ENCODE data around the gene RAMP3. TPM values are rescaled to one million over a fixed set of nuclear protein-coding genes. Genes with fewer than 3 reads are reported as not detected.

The RAMP3 gene
- total RNA-seq, 4 donors from 2014 or later = 24.6 to 166 (median 50.8) TPM

GRCh38 chr7:45151967-45152366, 5.6 kb upstream of the RAMP3 start:
- TF ChIP-seq CTCF (IDR thresholded peaks at IDR 0.05; ENCODE audit: low read depth) = no peak

GRCh38 chr7:45153233-45153632, 4.4 kb upstream of the RAMP3 start:
- TF ChIP-seq CTCF (IDR thresholded peaks at IDR 0.05; ENCODE audit: low read depth) = no peak

GRCh38 chr7:45155357-45155900, 2.2 kb upstream of the RAMP3 start:
- no peak for TF ChIP-seq CTCF (IDR thresholded peaks at IDR 0.05; ENCODE audit: low read depth)

- no peak for TF ChIP-seq CTCF (IDR thresholded peaks at IDR 0.05; ENCODE audit: low read depth)
These were observed 1.6 kb upstream of the RAMP3 start for GRCh38 chr7:45155941-45156340.

GRCh38 chr7:45156516-45157272, 897 bp upstream of the RAMP3 start:
- TF ChIP-seq CTCF (IDR thresholded peaks at IDR 0.05; ENCODE audit: low read depth) = no peak

- TF ChIP-seq CTCF (IDR thresholded peaks at IDR 0.05; ENCODE audit: low read depth) = no peak
These were observed 322 bp upstream of the RAMP3 start for GRCh38 chr7:45157286-45157652.

DNA sequence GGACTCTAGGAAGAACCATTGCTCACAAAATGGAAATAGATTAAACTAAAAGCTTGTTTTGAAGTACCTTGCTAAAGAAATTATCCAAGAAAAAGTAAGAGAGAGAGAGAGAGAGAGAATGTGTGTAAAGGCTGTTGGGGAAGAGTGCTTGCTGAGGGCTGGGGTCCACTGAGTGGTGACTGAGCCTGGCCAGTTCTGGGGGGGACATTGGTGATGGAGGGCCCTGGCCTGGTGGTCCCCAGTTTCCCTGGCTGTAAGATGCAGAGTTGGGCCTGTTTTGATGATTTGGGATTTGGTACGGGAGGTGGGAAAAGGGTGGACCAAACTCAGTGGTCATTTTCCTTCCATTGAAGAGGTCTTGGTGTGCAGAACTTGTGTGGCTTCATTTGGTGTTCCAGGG, 880 bp downstream of the RAMP3 start:
- TF ChIP-seq CTCF (IDR thresholded peaks at IDR 0.05; ENCODE audit: low read depth) = no peak

All from subcutaneous adipose tissue (tissue), 4 donors.